ENCODE results near the gene DPP8.

- TF ChIP-seq CTCF (IDR thresholded peaks at IDR 0.05; ENCODE audit: poor library complexity, severe bottlenecking) (no peak), POLR2AphosphoS5 (IDR thresholded peaks at IDR 0.05) (no peak), EZH2 (IDR thresholded peaks at IDR 0.05; ENCODE audit: borderline replicate concordance, insufficient read depth, low read length, poor library complexity, severe bottlenecking) (no peak), EP300 (conservative IDR thresholded peaks at IDR 0.05; ENCODE audit: poor library complexity, severe bottlenecking) (no peak), SMC3 (conservative IDR thresholded peaks at IDR 0.05; ENCODE audit: poor library complexity) (no peak), TAF1 (IDR thresholded peaks at IDR 0.05; ENCODE audit: low read depth) (no peak), REST (IDR thresholded peaks at IDR 0.05; ENCODE audit: borderline replicate concordance) (no peak), RAD21 (conservative IDR thresholded peaks at IDR 0.05) (no peak)
These were observed 39.1 kb upstream of the DPP8 start for GRCh38 chr15:65556622-65557021.
